ENCODE measurements around the gene MBP.

The MBP gene

DNA sequence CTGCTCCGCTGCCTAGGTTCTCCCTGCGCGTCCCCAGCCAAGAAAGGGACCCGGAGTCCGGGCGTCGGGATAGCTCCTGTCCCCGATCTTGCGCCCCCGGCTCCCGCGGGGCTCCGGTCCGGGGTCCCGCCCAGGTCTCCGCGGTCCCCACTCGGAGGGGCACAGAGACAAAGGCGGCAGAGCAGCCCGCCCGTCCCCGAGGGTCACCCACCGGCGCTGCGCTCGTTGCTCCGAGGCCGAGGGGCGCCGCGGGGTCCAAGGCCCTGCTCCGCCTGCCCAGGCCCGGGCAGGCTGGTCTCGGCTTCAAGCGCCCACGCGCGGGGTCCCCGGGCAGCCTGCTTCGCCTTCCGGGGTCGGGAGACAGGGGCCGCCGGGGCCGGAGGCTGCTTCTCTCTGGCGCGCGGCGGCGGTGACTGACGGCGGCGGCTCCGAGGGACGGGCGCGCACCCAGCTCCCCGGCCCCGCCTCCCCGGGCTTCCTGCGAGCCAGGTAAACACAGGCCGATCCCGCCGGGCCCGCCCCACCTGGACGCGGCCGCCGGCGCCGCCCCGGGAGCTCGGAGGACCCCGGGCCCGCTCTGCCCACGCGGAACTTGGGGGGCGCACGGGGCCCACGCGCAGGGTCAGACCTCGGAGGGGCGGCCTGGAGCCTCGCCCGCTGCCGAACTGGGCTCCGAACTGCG, at the start of gene MBP:
Gene MBP, minus strand, starts transcription at position 415 of the 682 bp plus-strand sequence. CDS start 27,522 bp downstream, outside the sequence.
- in situ Hi-C loops (cut with HindIII; ENCODE audit: low pct_unique_long_range_greater_than_20kb, low sequenced_read_pairs), result no loop called here
- no peak for TF ChIP-seq JUND (IDR thresholded peaks at IDR 0.05; ENCODE audit: low read depth)
- DNase-seq (ENCODE audit: low read depth in 1 of 2, low spot score in 1 of 2), result peak; percentile 30 to 61

DNA sequence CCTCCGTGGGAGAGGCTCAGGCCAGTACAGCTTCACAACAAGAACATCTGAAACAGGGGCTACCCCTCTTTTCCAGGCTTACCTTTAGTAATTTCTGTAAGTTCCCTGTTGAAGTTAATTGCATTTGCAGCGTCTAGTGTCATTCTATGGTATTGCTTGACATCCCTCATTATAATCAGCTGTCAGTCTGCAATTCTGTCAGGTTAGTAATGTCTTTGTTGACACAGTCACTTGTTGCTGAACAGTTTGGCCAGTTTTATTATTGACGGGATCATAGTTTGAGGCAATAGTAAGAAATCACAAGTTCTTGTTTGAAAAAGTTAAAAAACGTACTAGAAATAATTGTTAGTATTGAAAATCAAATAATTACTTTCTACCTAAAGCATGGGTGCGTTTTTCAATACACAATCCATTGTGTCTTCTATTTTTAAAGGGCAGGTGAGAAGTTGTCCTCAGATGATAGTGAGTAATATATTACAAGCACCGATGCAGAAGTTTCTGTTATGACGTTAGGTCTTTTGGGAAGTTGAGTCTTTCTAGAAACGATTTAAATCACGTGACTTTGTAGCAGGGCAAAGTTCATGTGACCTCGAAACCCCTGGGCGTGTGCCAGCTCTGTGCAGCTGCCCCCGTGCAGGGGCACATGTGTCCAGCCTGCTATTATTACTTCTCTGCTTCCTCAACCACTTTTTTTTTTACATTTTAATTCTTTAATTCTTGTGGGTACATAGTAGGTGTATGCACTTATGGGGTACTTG, 49.5 kb upstream of the MBP start:
- in situ Hi-C loops (cut with HindIII; ENCODE audit: low pct_unique_long_range_greater_than_20kb, low sequenced_read_pairs), result no loop called here
- no peak for TF ChIP-seq JUND (IDR thresholded peaks at IDR 0.05; ENCODE audit: low read depth)
- DNase-seq (ENCODE audit: low read depth in 1 of 2, low spot score in 1 of 2), result no peak

DNA sequence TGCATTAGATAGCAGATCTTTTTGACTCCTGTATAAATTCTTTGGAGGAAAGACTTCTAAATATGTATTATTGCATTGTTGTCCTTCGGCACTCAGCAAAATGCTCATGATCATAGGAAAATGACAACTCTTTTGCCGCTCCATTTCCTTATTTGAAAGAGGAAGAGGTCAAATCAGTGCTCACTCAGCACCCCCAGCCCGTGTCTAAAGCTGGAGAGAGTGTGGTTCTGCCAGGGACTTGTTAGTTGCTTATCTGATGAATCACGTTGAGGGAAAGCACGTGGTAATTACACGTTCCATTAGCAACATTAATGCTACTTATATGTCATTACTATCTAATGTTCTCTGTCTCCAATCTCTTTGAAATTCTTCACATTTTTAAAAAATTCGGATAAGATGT, 46.0 kb upstream of the MBP start:
- in situ Hi-C loops (cut with HindIII; ENCODE audit: low pct_unique_long_range_greater_than_20kb, low sequenced_read_pairs), result no loop called here
- no peak for DNase-seq (ENCODE audit: low read depth in 1 of 2, low spot score in 1 of 2)
- no peak for TF ChIP-seq JUND (IDR thresholded peaks at IDR 0.05; ENCODE audit: low read depth)

DNA sequence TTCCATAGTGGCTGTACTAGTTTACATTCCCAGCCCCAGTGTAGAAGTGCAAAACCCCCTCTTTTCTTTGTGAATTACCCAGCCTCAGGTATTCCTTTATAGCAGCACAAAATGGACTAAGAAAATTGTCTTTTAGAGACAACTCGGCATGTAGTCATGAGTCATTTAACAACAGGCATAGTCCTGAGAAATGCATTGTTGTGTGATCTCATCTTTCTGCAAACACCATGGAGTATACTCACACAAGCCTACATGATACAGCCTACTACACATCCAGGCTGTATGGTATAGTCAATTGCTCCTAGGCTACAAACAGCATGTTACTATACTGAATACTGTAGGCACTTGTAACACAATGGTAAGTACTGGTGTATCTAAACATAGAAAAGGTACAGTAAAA, 44.4 kb upstream of the MBP start:
- no peak for DNase-seq (ENCODE audit: low read depth in 1 of 2, low spot score in 1 of 2)
- TF ChIP-seq JUND (IDR thresholded peaks at IDR 0.05; ENCODE audit: low read depth), result no peak
- in situ Hi-C loops (cut with HindIII; ENCODE audit: low pct_unique_long_range_greater_than_20kb, low sequenced_read_pairs), result no loop called here

DNA sequence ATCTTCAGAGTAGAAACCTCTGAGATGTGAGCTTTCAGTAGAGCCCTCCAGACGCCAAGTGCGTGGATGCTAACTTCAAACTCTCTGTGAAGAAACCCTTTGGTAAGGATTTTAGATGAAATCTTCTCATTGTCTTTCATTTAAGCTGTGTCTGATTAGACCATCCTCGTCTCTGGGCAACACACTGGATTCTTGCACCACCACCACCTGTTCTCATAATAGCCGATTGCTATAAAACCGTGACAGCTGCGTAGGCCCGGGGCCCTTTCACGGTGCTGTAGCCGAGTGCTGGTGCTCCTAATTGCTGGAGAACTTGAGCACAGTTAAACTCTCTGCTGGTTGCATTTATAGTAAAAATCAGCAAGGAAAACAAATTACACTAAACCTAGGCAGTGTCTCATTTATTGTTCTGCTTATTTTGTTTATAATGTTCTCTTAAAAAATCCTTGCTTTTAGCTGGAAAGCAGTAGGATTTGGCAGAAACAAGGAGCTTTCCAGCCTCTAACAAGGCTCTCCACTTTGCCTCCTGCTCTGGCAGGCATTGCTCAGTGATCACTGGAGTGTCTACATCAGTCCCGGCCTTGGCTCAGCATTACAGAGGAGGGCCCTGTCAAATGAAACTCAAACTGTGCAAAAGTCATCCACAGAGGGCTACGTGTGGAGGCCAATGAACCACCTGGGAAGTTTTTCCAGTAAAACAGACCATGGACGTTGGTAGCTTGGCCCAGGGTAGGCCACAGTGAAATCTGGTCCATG, 40.9 kb upstream of the MBP start:
- no peak for DNase-seq (ENCODE audit: low read depth in 1 of 2, low spot score in 1 of 2)
- in situ Hi-C loops (cut with HindIII; ENCODE audit: low pct_unique_long_range_greater_than_20kb, low sequenced_read_pairs), result no loop called here
- no peak for TF ChIP-seq JUND (IDR thresholded peaks at IDR 0.05; ENCODE audit: low read depth)

DNA sequence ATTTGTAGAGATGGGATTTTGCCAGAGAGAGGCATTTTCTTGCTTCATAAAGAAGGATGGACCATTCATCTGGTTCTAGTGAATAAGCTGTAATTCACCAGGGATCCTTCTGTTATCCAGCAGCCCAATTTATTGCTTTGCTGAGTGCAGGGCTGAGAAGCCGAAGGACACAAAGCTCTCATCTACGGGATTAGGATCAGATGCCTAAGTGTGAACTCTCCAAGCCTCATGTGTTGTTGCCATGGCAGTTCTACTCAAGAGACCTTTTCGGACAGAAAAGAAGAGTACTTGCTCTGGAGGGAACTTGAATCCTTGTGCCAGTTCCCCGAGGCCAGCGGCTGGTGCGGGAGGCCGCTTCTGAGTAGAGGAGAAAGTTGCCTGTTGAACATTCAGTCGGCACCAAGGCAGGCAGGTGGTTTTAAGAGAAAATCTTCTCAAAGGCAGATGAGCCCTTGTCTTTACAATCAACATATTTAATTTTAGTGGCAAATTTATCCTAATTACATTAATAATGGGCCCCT, 38.4 kb upstream of the MBP start:
- in situ Hi-C loops (cut with HindIII; ENCODE audit: low pct_unique_long_range_greater_than_20kb, low sequenced_read_pairs), result no loop called here
- TF ChIP-seq JUND (IDR thresholded peaks at IDR 0.05; ENCODE audit: low read depth), result no peak
- no peak for DNase-seq (ENCODE audit: low read depth in 1 of 2, low spot score in 1 of 2)

DNA sequence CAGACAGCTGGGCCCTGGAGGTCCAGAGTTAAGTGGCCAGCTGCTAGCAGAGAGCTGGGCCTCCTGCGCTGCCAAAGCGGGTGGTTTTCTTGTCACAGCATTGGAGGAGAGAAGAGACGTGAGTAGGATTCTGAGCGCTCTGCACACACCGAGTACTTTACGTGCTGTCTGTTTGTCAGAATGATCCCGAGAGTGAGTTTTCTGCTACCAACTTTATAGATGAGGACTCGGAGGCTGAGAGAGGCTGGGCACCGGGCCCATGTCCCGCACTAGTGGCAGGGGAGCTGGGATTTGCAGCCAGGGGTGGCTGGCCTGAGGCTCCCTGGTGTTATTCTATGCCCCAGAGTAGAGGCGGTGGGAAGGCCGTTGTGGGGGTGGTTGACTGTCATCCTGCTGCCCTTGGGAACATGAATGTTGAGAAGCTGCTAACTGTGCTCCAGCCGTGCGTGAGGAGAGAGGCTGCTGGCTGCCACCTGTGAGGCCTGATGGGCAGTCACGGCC, 36.3 kb upstream of the MBP start:
- no peak for DNase-seq (ENCODE audit: low read depth in 1 of 2, low spot score in 1 of 2)
- in situ Hi-C loops (cut with HindIII; ENCODE audit: low pct_unique_long_range_greater_than_20kb, low sequenced_read_pairs), result no loop called here
- no peak for TF ChIP-seq JUND (IDR thresholded peaks at IDR 0.05; ENCODE audit: low read depth)

DNA sequence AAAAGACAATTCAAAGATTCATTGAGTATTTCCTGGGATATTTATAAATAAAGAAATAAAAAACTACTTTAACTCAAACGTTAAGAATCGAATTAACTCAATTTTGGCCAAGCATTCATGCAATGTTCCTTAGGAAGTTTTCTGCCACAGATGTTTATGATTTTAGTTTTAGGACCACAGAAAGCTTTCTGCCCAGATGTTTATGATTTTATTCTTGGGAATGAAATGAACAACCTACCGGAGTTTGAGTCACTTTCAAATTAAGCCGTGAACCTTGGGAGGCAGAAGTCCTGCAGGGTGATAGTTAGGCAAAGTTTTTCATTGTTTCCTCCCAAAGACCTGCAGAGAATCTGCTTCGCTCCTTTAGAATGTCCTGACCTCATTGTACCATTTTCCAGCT, 34.7 kb upstream of the MBP start:
- in situ Hi-C loops (cut with HindIII; ENCODE audit: low pct_unique_long_range_greater_than_20kb, low sequenced_read_pairs), result no loop called here
- TF ChIP-seq JUND (IDR thresholded peaks at IDR 0.05; ENCODE audit: low read depth), result no peak

DNA sequence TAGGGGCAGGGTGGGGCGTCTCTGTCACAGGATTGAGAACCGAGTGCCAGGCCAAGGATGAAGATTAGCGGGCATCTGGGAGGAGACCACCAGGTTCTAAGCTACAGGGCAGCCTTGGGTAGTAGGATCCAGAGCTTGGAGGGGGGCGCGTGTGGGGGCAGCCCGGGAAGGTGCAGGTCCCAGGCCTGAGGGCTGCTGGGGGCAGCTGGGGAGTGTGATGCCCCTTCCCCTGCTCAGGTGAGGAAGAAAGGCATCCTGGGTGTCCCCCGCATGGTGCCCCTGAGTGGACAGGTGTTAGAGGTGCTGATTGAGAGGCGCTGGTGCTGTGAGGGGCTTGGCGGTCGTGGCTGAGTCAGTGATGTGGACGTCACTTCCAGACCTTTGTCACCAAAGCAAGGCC, 33.9 kb upstream of the MBP start:
- no peak for TF ChIP-seq JUND (IDR thresholded peaks at IDR 0.05; ENCODE audit: low read depth)
- DNase-seq (ENCODE audit: low read depth in 1 of 2, low spot score in 1 of 2), result no peak
- in situ Hi-C loops (cut with HindIII; ENCODE audit: low pct_unique_long_range_greater_than_20kb, low sequenced_read_pairs), result no loop called here

More for the DNA sequence above, 34.7 kb upstream of the MBP start:
- DNase-seq (ENCODE audit: low read depth in 1 of 2, low spot score in 1 of 2), result no peak

DNA sequence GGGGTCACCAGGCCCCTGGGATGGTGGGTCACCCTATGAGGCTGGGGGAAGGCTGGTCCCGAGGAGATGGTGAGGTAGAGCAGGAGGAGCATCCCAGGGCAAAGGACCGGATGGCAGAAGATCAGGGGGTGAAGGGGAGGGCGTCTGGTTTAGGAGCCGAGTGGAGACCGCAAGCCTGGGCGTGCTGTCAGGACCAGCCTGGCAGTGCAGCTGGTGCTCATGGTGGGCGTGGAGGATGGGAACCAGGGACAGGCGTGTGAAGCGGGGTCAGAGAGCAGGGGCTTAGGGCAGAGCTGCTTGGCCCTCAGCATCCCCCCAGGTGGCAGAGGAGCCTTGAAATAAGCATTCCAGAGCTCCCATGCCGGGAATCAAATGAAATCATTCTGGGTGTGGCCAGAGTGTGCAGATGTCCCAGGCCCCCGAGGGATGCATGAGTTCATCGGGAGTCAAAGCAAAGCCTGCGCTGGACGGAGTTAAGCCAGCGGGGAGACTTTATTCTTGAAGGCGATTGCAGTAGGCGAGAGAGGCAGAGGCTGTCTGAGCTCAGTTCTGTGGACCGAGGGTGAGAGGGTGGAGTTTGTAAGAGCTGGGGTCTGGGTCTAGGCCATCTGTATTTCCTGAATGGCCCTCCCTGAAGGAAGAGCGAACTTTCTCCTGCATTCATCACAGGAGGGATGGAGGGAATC, 33.1 kb upstream of the MBP start:
- DNase-seq (ENCODE audit: low read depth in 1 of 2, low spot score in 1 of 2), result no peak

DNA sequence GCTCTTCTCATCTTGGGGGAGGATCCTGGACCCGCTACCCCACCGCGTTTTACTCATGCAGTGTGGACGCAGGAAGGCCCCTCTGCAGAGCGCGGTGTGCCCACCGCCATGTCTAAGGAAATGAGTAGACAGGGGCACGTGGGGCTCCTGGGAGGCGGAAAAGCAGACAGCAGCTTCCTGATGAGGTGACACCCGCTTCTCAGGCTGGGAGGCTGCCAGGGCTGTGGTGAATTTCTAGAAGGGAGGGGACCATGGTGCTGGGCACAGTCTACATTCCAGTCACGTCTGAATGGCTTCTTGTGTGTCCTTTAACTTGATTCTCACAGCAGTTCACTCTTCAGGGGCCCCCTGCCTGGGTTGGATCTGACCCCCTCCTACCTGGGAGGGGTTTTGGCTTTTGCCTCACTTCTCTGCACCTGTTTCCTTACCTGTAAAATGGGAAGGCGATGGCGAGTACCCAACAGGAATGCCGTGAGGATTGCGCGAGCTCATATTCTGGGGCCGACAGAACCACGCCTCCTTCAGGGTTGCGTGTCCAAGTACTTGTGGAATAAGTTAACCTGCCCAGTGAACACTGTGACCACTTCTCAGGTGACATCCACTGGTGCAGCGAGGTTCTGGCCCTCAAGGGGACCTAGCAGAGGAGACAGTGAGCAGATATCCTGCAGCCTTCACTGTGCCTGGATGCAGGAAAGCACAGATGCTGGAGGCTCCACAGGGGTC, 32.3 kb upstream of the MBP start:
- DNase-seq (ENCODE audit: low read depth in 1 of 2, low spot score in 1 of 2), result no peak
- in situ Hi-C loops (cut with HindIII; ENCODE audit: low pct_unique_long_range_greater_than_20kb, low sequenced_read_pairs), result no loop called here

More for the DNA sequence above, 33.1 kb upstream of the MBP start:
- TF ChIP-seq JUND (IDR thresholded peaks at IDR 0.05; ENCODE audit: low read depth), result no peak
- in situ Hi-C loops (cut with HindIII; ENCODE audit: low pct_unique_long_range_greater_than_20kb, low sequenced_read_pairs), result no loop called here

More for the DNA sequence above, 32.3 kb upstream of the MBP start:
- TF ChIP-seq JUND (IDR thresholded peaks at IDR 0.05; ENCODE audit: low read depth), result no peak
